ENCODE measurements around the gene S100PBP.
"Not testable (repeated sequence)": the region's sequence is repeated elsewhere in the genome, so short reads cannot be mapped to it uniquely, and the experiment has no call there.

The S100PBP gene

DNA sequence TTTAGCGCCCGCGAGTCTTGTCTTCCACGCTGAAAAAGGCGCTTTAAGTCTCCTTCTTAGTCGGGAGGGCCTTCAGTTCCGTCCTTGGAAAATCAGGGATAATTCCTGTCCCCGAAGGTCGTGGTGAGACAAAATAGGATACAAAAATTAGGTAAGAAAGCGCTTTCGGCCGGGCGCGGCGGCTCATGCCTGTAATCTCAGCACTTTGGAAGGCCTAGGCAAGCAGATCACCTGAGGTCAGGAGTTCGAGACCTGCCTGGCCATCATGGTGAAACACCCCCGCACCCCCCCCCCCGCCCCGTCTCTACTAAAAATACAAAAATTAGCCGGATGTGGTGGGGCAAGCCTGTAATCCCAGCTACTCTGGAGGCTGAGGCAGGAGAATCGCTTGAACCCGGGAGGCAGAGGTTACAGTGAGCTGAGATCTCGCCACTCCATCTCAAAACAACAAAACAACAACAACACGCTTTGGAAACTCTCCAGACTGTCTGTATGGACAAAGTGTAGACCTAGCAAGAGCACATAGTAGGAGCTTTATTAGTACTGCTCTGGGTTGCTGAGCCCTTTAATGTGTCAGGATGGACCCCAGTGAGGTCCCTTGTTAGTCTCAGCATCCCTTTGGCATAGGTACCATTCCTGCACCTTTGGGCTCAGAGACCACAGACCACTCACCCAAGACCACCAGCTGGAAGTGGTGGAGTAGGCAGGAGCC lies 84.5 kb downstream of the S100PBP start:
- DNase-seq: no peak

DNA sequence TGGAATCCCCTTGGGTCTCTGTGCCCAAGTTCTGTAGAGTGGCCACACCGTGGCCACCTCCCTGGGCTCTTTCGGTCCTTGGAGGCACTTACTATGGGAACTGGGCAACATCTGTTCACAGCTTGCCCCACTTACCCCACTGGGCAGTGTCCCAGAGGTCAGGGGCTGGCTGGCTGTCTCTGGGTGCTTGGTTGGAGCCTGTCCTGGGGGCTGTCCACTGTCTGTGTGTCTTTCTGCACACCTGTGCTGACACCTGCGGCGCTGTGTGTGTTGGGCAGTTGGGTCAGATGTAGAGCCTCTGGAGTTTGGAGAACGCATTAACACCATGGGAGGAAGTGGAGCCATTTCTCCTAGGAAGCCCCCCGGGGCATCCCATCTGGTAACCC lies 85.1 kb downstream of the S100PBP start:
- DNase-seq: no peak

DNA sequence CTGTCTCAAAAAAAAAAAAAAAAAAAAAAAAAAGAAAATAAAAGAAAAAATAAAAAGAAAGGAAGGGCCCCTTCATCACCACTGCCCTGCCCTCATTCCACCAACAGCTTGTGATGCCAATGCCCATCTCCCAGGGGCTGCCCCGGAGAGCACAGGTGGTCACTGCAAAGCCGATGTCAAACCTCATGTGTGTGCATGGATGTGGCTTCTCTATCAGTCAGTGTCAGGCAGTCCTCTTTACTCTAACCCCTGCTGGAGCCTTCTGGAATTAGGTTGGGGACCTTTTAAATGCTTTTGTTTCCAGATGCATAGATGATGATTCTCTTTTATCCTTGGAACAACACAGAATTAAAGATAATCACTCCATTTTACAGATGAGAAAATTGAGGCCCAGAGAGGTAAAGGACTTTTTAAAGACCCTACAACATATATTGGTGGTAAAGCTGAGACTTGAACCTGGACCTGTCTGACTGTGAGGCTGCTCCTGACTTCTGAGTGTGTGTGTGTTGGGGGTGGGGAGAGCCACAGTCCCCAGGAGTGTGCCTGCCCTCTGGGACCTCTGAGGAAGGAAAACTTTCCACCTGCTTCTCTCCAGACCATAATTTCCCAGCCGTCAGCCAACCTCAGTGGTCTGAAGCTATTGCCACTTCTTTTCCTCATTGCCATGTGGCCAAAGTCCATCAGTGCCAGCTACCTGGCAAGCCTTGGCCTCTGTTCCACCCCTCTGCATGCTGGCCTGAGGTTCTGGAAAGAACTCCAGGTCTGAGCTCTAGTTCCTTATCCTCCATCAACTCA lies 86.7 kb downstream of the S100PBP start:
- DNase-seq: no peak

DNA sequence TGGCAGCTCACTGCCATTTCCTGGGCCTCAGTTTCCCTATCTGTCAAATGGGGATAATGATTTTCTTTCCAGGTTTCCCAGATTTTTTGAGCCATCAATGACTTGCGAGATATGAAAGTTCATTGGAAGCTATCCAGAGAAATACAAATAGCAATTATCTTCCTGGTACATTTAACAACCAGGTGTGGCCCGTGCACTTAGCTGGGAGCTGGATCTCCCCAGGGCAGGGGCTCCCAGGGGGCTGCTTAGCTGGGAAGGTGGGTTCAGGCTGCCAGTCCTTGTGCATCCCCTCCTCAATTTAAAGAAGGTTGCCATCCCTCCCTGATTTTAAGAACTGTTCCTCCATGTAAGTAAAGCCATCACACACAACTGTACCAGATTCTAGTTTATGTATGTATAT lies 87.3 kb downstream of the S100PBP start:
- no peak for DNase-seq

DNA sequence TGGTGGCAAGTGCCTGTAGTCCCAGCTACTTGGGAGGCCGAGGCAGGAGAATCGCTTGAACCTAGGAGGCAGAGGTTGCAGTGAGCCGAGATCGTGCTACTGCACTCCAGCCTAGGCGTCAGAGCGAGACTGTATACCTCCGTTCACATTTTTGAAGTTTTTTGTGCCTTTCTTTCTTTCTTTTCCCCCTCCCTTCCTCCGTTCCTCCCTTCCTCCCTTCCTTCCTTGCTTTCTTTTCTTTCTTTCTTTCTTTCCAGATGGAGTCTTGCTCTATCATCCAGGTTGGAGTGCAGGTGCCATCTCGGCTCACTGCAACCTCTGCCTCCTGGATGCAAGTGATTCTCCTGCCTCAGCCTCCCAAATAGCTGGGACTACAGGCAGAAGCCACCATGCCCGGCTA lies 88.1 kb downstream of the S100PBP start:
- not testable (repeated sequence) for DNase-seq

DNA sequence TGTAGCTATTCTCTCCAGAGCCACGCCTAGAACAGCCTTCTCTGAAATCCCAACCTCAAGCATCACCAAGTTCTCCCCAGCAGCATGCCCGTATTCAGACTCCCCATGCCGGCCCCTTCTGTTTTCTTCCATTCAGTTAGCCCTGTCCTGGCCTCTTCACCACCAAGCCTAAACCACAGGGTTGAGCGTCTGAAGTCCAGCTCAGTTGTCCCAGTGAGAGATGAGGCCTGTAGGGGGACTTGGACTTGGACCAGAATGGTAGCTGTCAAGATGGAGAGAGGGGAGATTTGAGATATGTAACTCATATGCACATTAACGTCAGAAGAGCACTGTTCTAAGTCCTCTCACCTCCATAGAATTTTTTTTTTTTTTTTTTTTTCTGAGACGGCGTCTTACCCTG lies 89.2 kb downstream of the S100PBP start:
- DNase-seq: no peak

DNA sequence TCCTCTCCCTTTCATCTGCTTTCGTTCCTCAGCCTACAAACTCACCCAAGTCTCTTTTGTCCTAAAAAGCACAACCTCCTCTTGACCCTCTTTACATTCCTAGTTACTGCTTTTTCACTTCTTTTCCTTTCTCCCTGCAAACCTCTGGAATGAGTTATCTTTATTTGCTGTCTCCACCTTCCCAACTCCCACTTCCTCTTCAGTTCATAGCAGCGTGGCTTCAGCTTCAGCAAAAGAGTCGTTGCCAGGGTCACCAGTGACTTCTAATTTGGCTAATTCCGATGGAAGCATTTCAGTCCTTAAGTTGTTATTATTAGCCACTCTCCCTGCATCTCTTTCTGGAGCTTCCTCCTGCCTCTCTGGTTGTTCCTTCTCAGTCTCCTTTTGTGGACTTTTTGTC lies 90.0 kb downstream of the S100PBP start:
- no peak for DNase-seq

Measured in DMS 273 treated with DMSO at 0.1 percent for 48 hours (cell line).